HEK293 (cell line): ENCODE data around the gene IKZF2.

Experiments used
- CTCF ChIA-PET: fragments of 350-600 bp; formaldehyde crosslinking; extraction: SDS; loops from one replicate; lab custom pipeline; 2021; ENCODE audit warnings: antibody characterized with exemption; lab: Yijun Ruan, JAX
- POLR2A ChIA-PET: fragments of 300-600 bp; formaldehyde crosslinking; extraction: SDS; loops from one replicate; lab custom pipeline; 2020; ENCODE audit warnings: antibody characterized with exemption, inconsistent platforms; lab: Yijun Ruan, JAX
- H3K27ac ChIP-seq: fragments of 200-500 bp; sonication (Bioruptor generic); 2 replicates; pipeline ENCODE4 v1.5.1; 2014; ENCODE audit warnings: low read depth, low read length, control low read depth, inconsistent platforms; ENCODE audit errors: extremely low read depth
- H3K36me3 ChIP-seq, 2 experiments: fragments of 200-500 bp in 1 of 2; sonication (Bioruptor generic) in 1 of 2; 1 replicate in 1 of 2; 2 replicates in 1 of 2; pipeline ENCODE4 v1.5.1; 2014 to 2017; ENCODE audit warnings: inconsistent platforms in 2 of 2, low read length in 2 of 2; ENCODE audit not compliant: control insufficient read depth in 2 of 2, insufficient read depth in 1 of 2
- H3K4me1 ChIP-seq: fragments of 200-500 bp; sonication (Bioruptor generic); 2 replicates; pipeline ENCODE4 v1.5.1; 2014; ENCODE audit warnings: mild to moderate bottlenecking, low read length, inconsistent platforms; ENCODE audit not compliant: control insufficient read depth, insufficient read depth
- H3K4me3 ChIP-seq: 2 replicates; pipeline ENCODE4 v1.5.1; 2011; ENCODE audit warnings: low read depth, mild to moderate bottlenecking, control low read depth, low read length, moderate library complexity
- H3K9me3 ChIP-seq: fragments of 200-500 bp; sonication (Bioruptor generic); 2 replicates; pipeline ENCODE4 v1.5.1; 2014; ENCODE audit warnings: low read depth, low read length, inconsistent platforms; ENCODE audit not compliant: control insufficient read depth, insufficient read depth
- KLF1 ChIP-seq: fragments of 450-650 bp; formaldehyde crosslinking; IDR thresholded peaks from 2 replicates; pipeline ENCODE4 v1.5.1; 2016; ENCODE audit warnings: missing biosample characterization, missing genetic modification characterization
- PRDM1 ChIP-seq: fragments of 450-650 bp; formaldehyde crosslinking; IDR thresholded peaks from 2 replicates; pipeline ENCODE4; 2016; ENCODE audit warnings: missing biosample characterization, missing genetic modification characterization
- SCRT2 ChIP-seq: fragments of 450-650 bp; formaldehyde crosslinking; IDR thresholded peaks from 2 replicates; pipeline ENCODE4 v1.5.1; 2016; ENCODE audit warnings: missing biosample characterization, missing genetic modification characterization
- SP2 ChIP-seq: fragments of 450-650 bp; formaldehyde crosslinking; IDR thresholded peaks from 2 replicates; pipeline ENCODE4 v1.5.1; 2016; ENCODE audit warnings: missing biosample characterization, missing genetic modification characterization
- YY1 ChIP-seq: fragments of 450-650 bp; formaldehyde crosslinking; IDR thresholded peaks from 2 replicates; pipeline ENCODE4 v1.5.1; 2018; ENCODE audit warnings: missing biosample characterization, missing genetic modification characterization
- ZBTB20 ChIP-seq: fragments of 450-650 bp; formaldehyde crosslinking; IDR thresholded peaks from 2 replicates; pipeline ENCODE4 v1.5.1; 2016; ENCODE audit warnings: missing biosample characterization, missing genetic modification characterization
- ZNF10 ChIP-seq: fragments of 450-650 bp; formaldehyde crosslinking; IDR thresholded peaks from 2 replicates; pipeline ENCODE4 v1.5.1; 2017; ENCODE audit warnings: missing biosample characterization, missing genetic modification characterization
- ZNF157 ChIP-seq: fragments of 450-650 bp; formaldehyde crosslinking; IDR thresholded peaks from 2 replicates; pipeline ENCODE4 v1.5.1; 2016; ENCODE audit warnings: missing biosample characterization, missing genetic modification characterization
- ZNF19 ChIP-seq: fragments of 450-650 bp; formaldehyde crosslinking; IDR thresholded peaks from 2 replicates; pipeline ENCODE4; 2016; ENCODE audit warnings: missing biosample characterization, missing genetic modification characterization, low read depth
- ZNF248 ChIP-seq: fragments of 450-650 bp; formaldehyde crosslinking; IDR thresholded peaks from 2 replicates; pipeline ENCODE4 v1.5.1; 2017; ENCODE audit warnings: missing biosample characterization, missing genetic modification characterization
- ZNF274 ChIP-seq, 2 experiments: fragments of 200-500 bp in 1 of 2; fragments of 450-650 bp in 1 of 2; sonication (Bioruptor generic) in 1 of 2; formaldehyde crosslinking in 1 of 2; IDR thresholded peaks; 2 replicates each; pipeline versions ENCODE4 v1.5.1 to v1.6.1; 2014 to 2016; ENCODE audit warnings: borderline replicate concordance in 1 of 2, inconsistent platforms in 1 of 2, low read length in 1 of 2, missing biosample characterization in 1 of 2, missing genetic modification characterization in 1 of 2
- ZNF350 ChIP-seq: fragments of 450-650 bp; formaldehyde crosslinking; IDR thresholded peaks from 2 replicates; pipeline ENCODE4 v1.5.0; 2017; ENCODE audit warnings: missing biosample characterization, mild to moderate bottlenecking, missing genetic modification characterization
- ZNF530 ChIP-seq: fragments of 450-650 bp; formaldehyde crosslinking; IDR thresholded peaks from 2 replicates; pipeline ENCODE4 v1.5.1; 2016; ENCODE audit warnings: low read depth, missing biosample characterization, missing genetic modification characterization
- ZNF544 ChIP-seq: fragments of 450-650 bp; formaldehyde crosslinking; IDR thresholded peaks from 2 replicates; pipeline ENCODE4 v1.5.0; 2017; ENCODE audit warnings: missing biosample characterization, missing genetic modification characterization
- ZNF548 ChIP-seq: fragments of 450-650 bp; formaldehyde crosslinking; IDR thresholded peaks from 2 replicates; pipeline ENCODE4 v1.5.1; 2016; ENCODE audit warnings: missing biosample characterization, missing genetic modification characterization
- ZNF664 ChIP-seq: fragments of 450-650 bp; formaldehyde crosslinking; IDR thresholded peaks from 2 replicates; pipeline ENCODE4 v1.5.1; 2016; ENCODE audit warnings: missing biosample characterization, missing genetic modification characterization
- ZNF701 ChIP-seq: fragments of 450-650 bp; formaldehyde crosslinking; IDR thresholded peaks from 2 replicates; pipeline ENCODE4 v1.5.1; 2016; ENCODE audit warnings: missing biosample characterization, missing genetic modification characterization
- ZNF785 ChIP-seq: fragments of 450-650 bp; formaldehyde crosslinking; IDR thresholded peaks from 2 replicates; pipeline ENCODE4 v1.5.1; 2016; ENCODE audit warnings: missing biosample characterization, missing genetic modification characterization
- ZSCAN4 ChIP-seq: fragments of 450-650 bp; formaldehyde crosslinking; IDR thresholded peaks from 2 replicates; pipeline ENCODE4 v1.5.1; 2017; ENCODE audit warnings: missing biosample characterization, missing genetic modification characterization
- TF ChIP-seq, protein P1 (sequence below): fragments of 450-650 bp; formaldehyde crosslinking; IDR thresholded peaks from 2 replicates; pipeline ENCODE4 v1.5.1; 2016; ENCODE audit warnings: missing biosample characterization, missing genetic modification characterization
- TF ChIP-seq, protein P2 (sequence below): fragments of 450-650 bp; formaldehyde crosslinking; IDR thresholded peaks from 2 replicates; pipeline ENCODE4 v1.5.1; 2016; ENCODE audit warnings: missing biosample characterization, missing genetic modification characterization

The IKZF2 gene

DNA sequence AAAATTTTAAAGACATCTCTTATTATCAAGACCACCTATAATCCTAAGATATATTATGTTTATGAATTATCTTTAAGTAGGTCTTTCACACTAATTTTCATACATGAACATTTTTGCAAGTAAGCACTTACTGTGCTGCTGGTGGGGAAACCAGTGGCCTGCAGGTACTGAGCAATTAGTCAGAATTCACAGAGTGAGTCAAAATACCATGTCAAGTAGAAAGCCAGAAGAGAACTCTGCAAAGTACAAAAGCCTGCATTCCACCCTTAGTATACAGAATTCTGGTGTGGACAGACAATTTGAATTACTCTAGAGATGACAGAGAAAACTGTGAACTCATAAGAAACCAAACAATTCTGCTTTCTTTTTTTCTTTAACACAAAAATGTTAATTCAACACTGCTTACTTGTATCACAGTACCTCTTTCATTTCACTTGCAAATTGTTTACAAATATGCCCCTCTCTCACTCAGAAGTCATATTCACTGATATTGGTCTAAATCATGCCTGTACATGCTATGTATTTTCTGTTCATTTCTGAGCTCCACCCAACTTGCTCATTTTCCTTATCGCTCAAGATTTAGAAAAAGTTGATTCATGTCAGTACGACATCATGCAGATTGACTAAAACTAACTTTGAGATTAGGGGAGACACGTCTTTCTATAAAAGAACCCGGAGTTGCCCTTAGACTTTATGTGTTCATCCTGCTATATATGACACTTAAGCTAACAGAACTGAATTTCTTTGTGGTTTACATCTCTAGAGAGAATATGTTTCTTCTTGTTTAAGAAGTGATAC lies 182.9 kb downstream of the IKZF2 start (continued):
- TF ChIP-seq, protein P1, sequence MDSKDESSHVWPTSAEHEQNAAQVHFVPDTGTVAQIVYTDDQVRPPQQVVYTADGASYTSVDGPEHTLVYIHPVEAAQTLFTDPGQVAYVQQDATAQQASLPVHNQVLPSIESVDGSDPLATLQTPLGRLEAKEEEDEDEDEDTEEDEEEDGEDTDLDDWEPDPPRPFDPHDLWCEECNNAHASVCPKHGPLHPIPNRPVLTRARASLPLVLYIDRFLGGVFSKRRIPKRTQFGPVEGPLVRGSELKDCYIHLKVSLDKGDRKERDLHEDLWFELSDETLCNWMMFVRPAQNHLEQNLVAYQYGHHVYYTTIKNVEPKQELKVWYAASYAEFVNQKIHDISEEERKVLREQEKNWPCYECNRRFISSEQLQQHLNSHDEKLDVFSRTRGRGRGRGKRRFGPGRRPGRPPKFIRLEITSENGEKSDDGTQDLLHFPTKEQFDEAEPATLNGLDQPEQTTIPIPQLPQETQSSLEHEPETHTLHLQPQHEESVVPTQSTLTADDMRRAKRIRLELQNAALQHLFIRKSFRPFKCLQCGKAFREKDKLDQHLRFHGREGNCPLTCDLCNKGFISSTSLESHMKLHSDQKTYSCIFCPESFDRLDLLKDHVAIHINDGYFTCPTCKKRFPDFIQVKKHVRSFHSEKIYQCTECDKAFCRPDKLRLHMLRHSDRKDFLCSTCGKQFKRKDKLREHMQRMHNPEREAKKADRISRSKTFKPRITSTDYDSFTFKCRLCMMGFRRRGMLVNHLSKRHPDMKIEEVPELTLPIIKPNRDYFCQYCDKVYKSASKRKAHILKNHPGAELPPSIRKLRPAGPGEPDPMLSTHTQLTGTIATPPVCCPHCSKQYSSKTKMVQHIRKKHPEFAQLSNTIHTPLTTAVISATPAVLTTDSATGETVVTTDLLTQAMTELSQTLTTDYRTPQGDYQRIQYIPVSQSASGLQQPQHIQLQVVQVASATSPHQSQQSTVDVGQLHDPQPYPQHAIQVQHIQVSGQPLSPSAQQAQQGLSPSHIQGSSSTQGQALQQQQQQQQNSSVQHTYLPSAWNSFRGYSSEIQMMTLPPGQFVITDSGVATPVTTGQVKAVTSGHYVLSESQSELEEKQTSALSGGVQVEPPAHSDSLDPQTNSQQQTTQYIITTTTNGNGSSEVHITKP, result no peak
- TF ChIP-seq KLF1 (tag by site-specific recombination) (no peak), ZNF248 (no peak)

GRCh38 chr2:212966884-212967283 lies 184.5 kb downstream of the IKZF2 start:
- ChIA-PET CTCF (interaction anchor here (0.7 kb wide), 1 partner anchor 115 kb away, joined by 4 read pairs; no protein-coding TSS in a partner anchor), POLR2A (no interaction called here)
- Histone ChIP-seq H3K36me3 (no peaks in the 10 kb centered on the region), H3K4me1 (no peaks in the 10 kb centered on the region), H3K9me3 (no peaks in the 10 kb centered on the region), H3K27ac (no peak overlapping the region), H3K4me3 (no peak overlapping the region)
- TF ChIP-seq PRDM1 (tag by site-specific recombination), result no peak
- no peak for TF ChIP-seq ZNF274 (IDR thresholded peaks at IDR 0.05; ENCODE audit: low read length)
- no peak for TF ChIP-seq ZNF274 (tag by site-specific recombination; IDR thresholded peaks at IDR 0.05; ENCODE audit: borderline replicate concordance)
- no peak for TF ChIP-seq ZNF530 (tag by site-specific recombination)
- no peak for TF ChIP-seq ZNF544 (tag by site-specific recombination)
- TF ChIP-seq ZNF664 (tag by site-specific recombination), result no peak
- TF ChIP-seq SP2, result no peak
- no peak for TF ChIP-seq ZNF701 (tag by site-specific recombination)
- no peak for TF ChIP-seq ZNF350 (tag by site-specific recombination)
- TF ChIP-seq ZNF785 (tag by site-specific recombination), result no peak
- TF ChIP-seq ZNF548 (tag by site-specific recombination), result no peak
- TF ChIP-seq, protein P2, sequence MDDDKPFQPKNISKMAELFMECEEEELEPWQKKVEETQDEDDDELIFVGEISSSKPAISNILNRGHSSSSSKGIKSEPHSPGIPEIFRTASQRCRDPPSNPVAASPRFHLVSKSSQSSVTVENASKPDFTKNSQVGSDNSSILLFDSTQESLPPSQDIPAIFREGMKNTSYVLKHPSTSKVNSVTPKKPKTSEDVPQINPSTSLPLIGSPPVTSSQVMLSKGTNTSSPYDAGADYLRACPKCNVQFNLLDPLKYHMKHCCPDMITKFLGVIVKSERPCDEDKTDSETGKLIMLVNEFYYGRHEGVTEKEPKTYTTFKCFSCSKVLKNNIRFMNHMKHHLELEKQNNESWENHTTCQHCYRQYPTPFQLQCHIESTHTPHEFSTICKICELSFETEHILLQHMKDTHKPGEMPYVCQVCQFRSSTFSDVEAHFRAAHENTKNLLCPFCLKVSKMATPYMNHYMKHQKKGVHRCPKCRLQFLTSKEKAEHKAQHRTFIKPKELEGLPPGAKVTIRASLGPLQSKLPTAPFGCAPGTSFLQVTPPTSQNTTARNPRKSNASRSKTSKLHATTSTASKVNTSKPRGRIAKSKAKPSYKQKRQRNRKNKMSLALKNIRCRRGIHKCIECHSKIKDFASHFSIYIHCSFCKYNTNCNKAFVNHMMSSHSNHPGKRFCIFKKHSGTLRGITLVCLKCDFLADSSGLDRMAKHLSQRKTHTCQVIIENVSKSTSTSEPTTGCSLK (tag by site-specific recombination), result no peak
- TF ChIP-seq ZSCAN4 (tag by site-specific recombination), result no peak
- no peak for TF ChIP-seq ZBTB20
- no peak for TF ChIP-seq YY1 (tag by site-specific recombination)
- TF ChIP-seq ZNF157 (tag by site-specific recombination), result no peak
- TF ChIP-seq SCRT2 (tag by site-specific recombination), result no peak
- TF ChIP-seq ZNF10 (tag by site-specific recombination), result no peak
- no peak for TF ChIP-seq ZNF19
